H1 (cell line): Measurements from ENCODE around the gene HMGXB3. TPM values are rescaled to one million over a fixed set of nuclear protein-coding genes. Genes with fewer than 3 reads are reported as not detected.

Source experiments
- CTCF ChIA-PET: fragments of 300-600 bp; sonication (Branson Sonifier 250); formaldehyde crosslinking; loops from one replicate; lab custom pipeline; 2021; ENCODE audit not compliant: partially characterized antibody; lab: Charles Lee
- POLR2A ChIA-PET: fragments of 300-600 bp; sonication (Branson Sonifier 250); formaldehyde crosslinking; loops from one replicate; lab custom pipeline; 2021; ENCODE audit warnings: inconsistent platforms; ENCODE audit not compliant: partially characterized antibody; lab: Charles Lee
- DNase-seq, 2 experiments: peaks; one replicate each; pipeline versions ENCODE4 v3.0.0 to v3.0.0-alpha.2; 2010 to 2022; ENCODE audit warnings: low spot score in 2 of 2, low read depth in 1 of 2, mixed read lengths in 1 of 2
- FAIRE-seq: peaks from 2 replicates; lab custom pipeline; 2011; peaks lifted over from hg19 to GRCh38; lab: Jason Lieb, UNC
- H2AFZ ChIP-seq: 2 replicates; pipeline ENCODE4 v1.8.1; 2012; ENCODE audit warnings: low read length, inconsistent platforms
- H2AK5ac ChIP-seq: 2 replicates; pipeline ENCODE4 v1.6.1; 2013; ENCODE audit warnings: low read depth, low read length
- H2BK120ac ChIP-seq: replicated peaks from 2 replicates; pipeline ENCODE3; 2013; ENCODE audit warnings: low read depth, low read length, inconsistent platforms
- H2BK12ac ChIP-seq: 2 replicates; pipeline ENCODE4 v1.6.1; 2013; ENCODE audit warnings: low read depth, low read length
- H2BK15ac ChIP-seq: 2 replicates; pipeline ENCODE4 v1.6.1; 2013; ENCODE audit warnings: low read length
- H2BK20ac ChIP-seq: 2 replicates; pipeline ENCODE4 v1.6.1; 2013; ENCODE audit warnings: low read length
- H2BK5ac ChIP-seq: 2 replicates; pipeline ENCODE4 v1.6.1; 2013; ENCODE audit warnings: low read depth, low read length
- H3K14ac ChIP-seq: 2 replicates; pipeline ENCODE4 v1.6.1; 2013; ENCODE audit warnings: inconsistent platforms; ENCODE audit not compliant: insufficient read length
- H3K18ac ChIP-seq: 2 replicates; pipeline ENCODE4 v1.6.1; 2013; ENCODE audit warnings: low read length; ENCODE audit errors: extremely low read depth
- H3K23ac ChIP-seq: 2 replicates; pipeline ENCODE4 v1.6.1; 2013; ENCODE audit warnings: inconsistent platforms; ENCODE audit not compliant: insufficient read length
- H3K23me2 ChIP-seq: 2 replicates; pipeline ENCODE4 v1.6.1; 2013; ENCODE audit warnings: low read depth, low read length
- H3K27ac ChIP-seq: 2 replicates; pipeline ENCODE4 v1.6.1; 2011; ENCODE audit warnings: low read depth, low read length, inconsistent platforms
- H3K27me3 ChIP-seq, 4 experiments: replicated peaks in 1 of 4; 1 replicate in 1 of 4; 2 replicates in 3 of 4; pipeline versions ENCODE4 v1.6.1 to v1.8.1; 2011 to 2013; ENCODE audit warnings: low read length in 3 of 4, mild to moderate bottlenecking in 3 of 4, inconsistent platforms in 2 of 4, mixed read lengths in 2 of 4, moderate library complexity in 1 of 4; ENCODE audit not compliant: control insufficient read depth in 3 of 4, insufficient read depth in 3 of 4; ENCODE audit errors: extremely low read depth in 1 of 4
- H3K36me3 ChIP-seq, 4 experiments: 2 replicates each; pipeline versions ENCODE4 v1.6.1 to v1.8.1; 2011 to 2013; ENCODE audit warnings: mild to moderate bottlenecking in 4 of 4, low read length in 3 of 4, moderate library complexity in 2 of 4, control low read depth in 1 of 4, inconsistent platforms in 1 of 4; ENCODE audit not compliant: insufficient read depth in 4 of 4, control insufficient read depth in 2 of 4
- H3K4ac ChIP-seq: replicated peaks from 2 replicates; pipeline ENCODE3; 2013; ENCODE audit warnings: low read length, low read depth, mixed read lengths, inconsistent platforms; ENCODE audit not compliant: insufficient read length
- H3K4me1 ChIP-seq, 4 experiments: replicated peaks in 1 of 4; 1 replicate in 1 of 4; 2 replicates in 3 of 4; pipeline versions ENCODE4 v1.6.1 to v1.8.1; 2011 to 2013; ENCODE audit warnings: low read length in 3 of 4, inconsistent platforms in 2 of 4, mixed read lengths in 1 of 4; ENCODE audit not compliant: insufficient read depth in 4 of 4, control insufficient read depth in 3 of 4
- H3K4me2 ChIP-seq, 2 experiments: 2 replicates each; pipeline versions ENCODE4 v1.6.1 to v1.8.1; 2011 to 2013; ENCODE audit warnings: low read depth in 2 of 2, low read length in 2 of 2, control low read depth in 1 of 2, inconsistent platforms in 1 of 2, mild to moderate bottlenecking in 1 of 2; ENCODE audit not compliant: insufficient read depth in 1 of 2
- H3K4me3 ChIP-seq, 4 experiments: fragments of 200-600, 300-600 bp in 1 of 4; sonication (generic), shearing (Covaris generic), sonication (Bioruptor Twin) in 1 of 4; 2 replicates each; pipeline versions ENCODE4 v1.5.1 to v1.8.1; 2011 to 2016; ENCODE audit warnings: low read length in 4 of 4, low read depth in 3 of 4, control low read depth in 2 of 4, inconsistent platforms in 2 of 4, mild to moderate bottlenecking in 2 of 4, mixed read lengths in 1 of 4, moderate library complexity in 1 of 4; ENCODE audit not compliant: insufficient read depth in 2 of 4; ENCODE audit errors: extremely low read depth in 1 of 4
- H3K56ac ChIP-seq: replicated peaks from 2 replicates; pipeline ENCODE3; 2013; ENCODE audit warnings: low read depth, mild to moderate bottlenecking, mixed read lengths, low read length, inconsistent platforms; ENCODE audit not compliant: insufficient read length
- H3K79me1 ChIP-seq: 2 replicates; pipeline ENCODE4 v1.6.1; 2013; ENCODE audit warnings: low read depth, low read length, control low read depth
- H3K79me2 ChIP-seq, 2 experiments: 2 replicates each; pipeline versions ENCODE4 v1.6.1 to v1.8.1; 2012 to 2013; ENCODE audit warnings: low read length in 2 of 2, mild to moderate bottlenecking in 2 of 2, inconsistent platforms in 1 of 2; ENCODE audit not compliant: insufficient read depth in 2 of 2, control insufficient read depth in 1 of 2
- H3K9ac ChIP-seq, 4 experiments: replicated peaks in 1 of 4; 1 replicate in 1 of 4; 2 replicates in 3 of 4; pipeline versions ENCODE4 v1.6.1 to v1.8.1; 2011 to 2013; ENCODE audit warnings: low read depth in 3 of 4, low read length in 3 of 4, control low read depth in 2 of 4, mild to moderate bottlenecking in 2 of 4, moderate library complexity in 2 of 4, inconsistent platforms in 1 of 4; ENCODE audit errors: extremely low read depth in 1 of 4
- H3K9me3 ChIP-seq, 2 experiments: 2 replicates each; pipeline versions ENCODE4 v1.6.1 to v1.8.1; 2012 to 2013; ENCODE audit warnings: mild to moderate bottlenecking in 2 of 2, moderate library complexity in 2 of 2, control low read depth in 1 of 2, inconsistent platforms in 1 of 2, low read depth in 1 of 2, low read length in 1 of 2, mixed read lengths in 1 of 2; ENCODE audit not compliant: insufficient read depth in 2 of 2
- H4K20me1 ChIP-seq, 2 experiments: replicated peaks in 1 of 2; 2 replicates each; pipeline versions ENCODE3 to v1.8.1; 2011 to 2013; ENCODE audit warnings: inconsistent platforms in 2 of 2, low read length in 2 of 2, mild to moderate bottlenecking in 1 of 2; ENCODE audit not compliant: insufficient read depth in 2 of 2, control insufficient read depth in 1 of 2
- H4K5ac ChIP-seq: 2 replicates; pipeline ENCODE4 v1.6.1; 2013; ENCODE audit warnings: low read length, low read depth, mixed read lengths, inconsistent platforms; ENCODE audit not compliant: insufficient read length
- H4K8ac ChIP-seq: 2 replicates; pipeline ENCODE4 v1.8.0; 2013; ENCODE audit warnings: mild to moderate bottlenecking, moderate library complexity, low read length, inconsistent platforms; ENCODE audit not compliant: insufficient read depth; ENCODE audit errors: extremely low read depth
- H4K91ac ChIP-seq: replicated peaks from 2 replicates; pipeline ENCODE3; 2013; ENCODE audit warnings: low read length, mixed read lengths, inconsistent platforms; ENCODE audit not compliant: insufficient read length
- HDAC2 ChIP-seq, 2 experiments: fragments of 300-600 bp in 1 of 2; sonication (generic) in 1 of 2; IDR thresholded peaks; 2 replicates each; pipeline ENCODE4 v1.6.1; 2011 to 2012; ENCODE audit warnings: low read depth in 2 of 2, low read length in 2 of 2, mild to moderate bottlenecking in 2 of 2, moderate library complexity in 2 of 2, borderline replicate concordance in 1 of 2, inconsistent platforms in 1 of 2
- KDM5A ChIP-seq: fragments of 200-600 bp; IDR thresholded peaks from 2 replicates; pipeline ENCODE4 v1.7.1; 2012; ENCODE audit warnings: mild to moderate bottlenecking, low read length, inconsistent platforms, mixed read lengths
- RNF2 ChIP-seq: fragments of 200-900, 300-1000 bp; sonication (generic); IDR thresholded peaks from 2 replicates; pipeline ENCODE4 v1.7.1; 2016; ENCODE audit warnings: borderline replicate concordance, low read depth, mild to moderate bottlenecking, antibody characterized with exemption, low read length; ENCODE audit not compliant: poor library complexity, severe bottlenecking; ENCODE audit errors: missing control alignments
- WGBS, 2 experiments: shearing (Covaris generic) in 1 of 2; methylation state at CpG; one replicate each; pipeline versions ENCODE4 v1.1.6 to v1.1.7; 2013 to 2015; ENCODE audit warnings: low lambda C conversion rate in 2 of 2, mixed read lengths in 2 of 2, inconsistent platforms in 1 of 2, low coverage in 1 of 2, missing lambda C conversion rate in 1 of 2; ENCODE audit not compliant: insufficient replicate concordance in 2 of 2, insufficient coverage in 1 of 2, insufficient read length in 1 of 2; ENCODE audit errors: extremely low coverage in 1 of 2, missing lambda C conversion rate in 1 of 2; 5-methylcytosine and 5-hydroxymethylcytosine counted together
- polyA plus RNA-seq, 7 experiments: library from polyadenylated mRNA; depleted of rRNA in 3 of 7; stranded (reverse) in 5 of 7; unstranded in 2 of 7; fragments of >200 nt in 5 of 7; fragments of 200-250 nt in 2 of 7; gene quantifications; 1 replicate in 5 of 7; 2 replicates in 1 of 7; 4 replicates in 1 of 7; pipeline versions ENCODE4 v1.2.1 to v1.2.3, GENCODE V29; 2011 to 2013; ENCODE audit warnings: missing spikeins in 2 of 7, mixed read lengths in 2 of 7
- total RNA-seq: library from RNA; stranded (reverse); fragmentation: NEBNext Ultra II Directional; extraction: Animal tissue kit (Norgen Biotek cat#: 25700); gene quantifications from 2 replicates; pipeline ENCODE4 v1.2.1, GENCODE V29; 2021

Gene HMGXB3
- total and polyA plus RNA-seq, 2 of the 8 experiments (the other 6 are each of a cell fraction or from before 2014, with no cell fraction given), result 26.8 to 28.0 TPM

DNA sequence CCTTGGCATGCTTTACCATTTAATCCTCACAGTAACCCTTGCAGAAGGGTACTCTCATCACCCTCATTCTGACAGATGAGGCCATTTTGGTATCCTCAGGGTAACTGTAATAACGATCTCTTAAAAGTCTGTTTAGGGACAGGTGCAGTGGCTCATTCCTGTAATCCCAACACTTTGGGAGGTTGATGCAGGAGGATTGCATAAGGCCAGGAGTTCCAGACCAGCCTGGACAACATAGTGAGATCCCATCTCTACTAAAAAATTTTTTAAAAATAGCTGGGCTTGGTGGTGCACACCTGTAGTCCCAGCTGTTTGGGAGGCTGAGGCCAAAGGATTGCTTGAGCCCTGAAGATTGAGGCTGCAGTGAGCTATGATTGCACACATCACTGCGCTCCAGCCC is 54.0 kb downstream of the HMGXB3 start:
- Histone ChIP-seq H4K8ac (no peak overlapping the region), H2BK20ac (no peak overlapping the region), H4K20me1 (peaks cover 0 to 9% of the 10 kb centered on the region in 2 experiments), H3K36me3 (peaks cover 17 to 36% (median 32%) of the 10 kb centered on the region in 4 experiments; a peak in 7 of 8 replicates), H3K56ac (no peak overlapping the region), H3K4me1 (peaks cover 0 to 6% (median 2%) of the 10 kb centered on the region in 4 experiments; a peak in 4 of 7 replicates), H3K79me2 (no peaks in the 10 kb centered on the region), H3K23ac (no peak overlapping the region), H3K27me3 (no peaks in the 10 kb centered on the region; a peak in 2 of 7 replicates), H2AFZ (no peak overlapping the region), H3K14ac (no peak overlapping the region), H2BK120ac (no peak overlapping the region), H3K9me3 (no peaks in the 10 kb centered on the region), H3K18ac (no peak overlapping the region), H2AK5ac (no peak overlapping the region), H3K79me1 (no peaks in the 10 kb centered on the region), H4K5ac (no peak overlapping the region), H3K9ac (no peak overlapping the region), H4K91ac (no peak overlapping the region), H3K27ac (no peak overlapping the region), H3K23me2 (no peaks in the 10 kb centered on the region), H3K4me3 (no peak overlapping the region), H2BK15ac (no peak overlapping the region), H2BK12ac (no peak overlapping the region), H2BK5ac (no peak overlapping the region), H3K4ac (no peak overlapping the region), H3K4me2 (no peak overlapping the region)
- DNase-seq (no peak), FAIRE-seq (no peak)
- CTCF ChIA-PET, result interaction anchor here (1.0 to 1.3 kb wide), 4 partner anchors 11 to 93 kb away, joined by 3 to 4 read pairs (median 3); no protein-coding TSS in a partner anchor
- POLR2A ChIA-PET, result interaction anchor here (1.5 kb wide), 1 partner anchor 24 kb away, joined by 3 read pairs; no protein-coding TSS in a partner anchor
- WGBS, 2 experiments, result 97% methylated on average over 2 of the region's 2 CpGs; no CpG with 5 or more reads in 1 of the 2 experiments
- TF ChIP-seq RNF2 (no peak), KDM5A (no peak), HDAC2 (IDR thresholded peaks at IDR 0.05; ENCODE audit: borderline replicate concordance in 1 of 2, low read depth in 2 of 2, low read length in 2 of 2) (no peak)
